Loucy (cell line): ENCODE data around the gene SAMD14.

Source experiments
- CTCF ChIP-seq: fragments of 200-600 bp; sonication (generic); conservative IDR thresholded peaks from 2 replicates; pipeline ENCODE4 v1.5.1; 2014; ENCODE audit warnings: mild to moderate bottlenecking, antibody characterized with exemption, low read length
- EZH2phosphoT487 ChIP-seq: fragments of 200-600 bp; IDR thresholded peaks from 2 replicates; pipeline ENCODE4 v1.6.1; 2018; ENCODE audit warnings: antibody characterized with exemption, mild to moderate bottlenecking, moderate library complexity, borderline replicate concordance

- TF ChIP-seq CTCF (no peak), EZH2phosphoT487 (no peak)
Observed at GRCh38 chr17:50066995-50067394, 63.0 kb downstream of the SAMD14 start.
